Ascending aorta (tissue), 2 donors: ENCODE measurements around the gene IL20RA. TPM values are rescaled to one million over a fixed set of nuclear protein-coding genes. Genes with fewer than 3 reads are reported as not detected.

ENCODE experiments used
- DNase-seq, 2 donors: peaks; one replicate each; pipeline ENCODE4 v3.0.0-alpha.2; 2019; ENCODE audit warnings: low spot score in 2 of 2
- H3K27ac ChIP-seq, 2 donors: fragments of 200-600 bp; sonication (generic); one replicate each; pipeline ENCODE4 v1.5.1; 2016 to 2017; ENCODE audit warnings: mild to moderate bottlenecking in 1 of 2
- H3K27me3 ChIP-seq: fragments of 200-600 bp; sonication (generic); one replicate; pipeline ENCODE4 v1.5.1; 2017
- H3K36me3 ChIP-seq, 2 donors: fragments of 200-600 bp; sonication (generic); one replicate each; pipeline ENCODE4 v1.5.1; 2016
- H3K4me1 ChIP-seq, 2 donors: fragments of 200-600 bp; sonication (generic); one replicate each; pipeline ENCODE4 v1.5.1; 2016 to 2017; ENCODE audit warnings: mild to moderate bottlenecking in 1 of 2
- H3K4me3 ChIP-seq, 2 donors: fragments of 200-600 bp; sonication (generic); one replicate each; pipeline ENCODE4 v1.5.1; 2016 to 2017; ENCODE audit warnings: mild to moderate bottlenecking in 1 of 2
- H3K9me3 ChIP-seq, 2 donors: fragments of 200-600 bp; sonication (generic); one replicate each; pipeline ENCODE4 v1.5.1; 2016
- intact Hi-C: fragments of 100-400 bp; cut with DNase I; formaldehyde crosslinking; loops from one replicate; pipeline ENCODE4 v1.15.1; 2023
- total RNA-seq: library from RNA; depleted of rRNA; stranded (reverse); fragments of >200 nt; gene quantifications from one replicate; pipeline ENCODE4 v1.1.0, GENCODE V29; 2016
- TF ChIP-seq, protein P1 (sequence below), 3 experiments: fragments of 200-600 bp in 2 of 3; fragments of 450-650 bp in 1 of 3; sonication (generic) in 2 of 3; IDR thresholded peaks; one replicate each; pipeline ENCODE4 v1.5.1; 2016 to 2019; ENCODE audit warnings: antibody characterized with exemption in 3 of 3, mild to moderate bottlenecking in 1 of 3, moderate library complexity in 1 of 3

IL20RA gene
- total RNA-seq, 1 donor from 2014 or later: not detected

DNA sequence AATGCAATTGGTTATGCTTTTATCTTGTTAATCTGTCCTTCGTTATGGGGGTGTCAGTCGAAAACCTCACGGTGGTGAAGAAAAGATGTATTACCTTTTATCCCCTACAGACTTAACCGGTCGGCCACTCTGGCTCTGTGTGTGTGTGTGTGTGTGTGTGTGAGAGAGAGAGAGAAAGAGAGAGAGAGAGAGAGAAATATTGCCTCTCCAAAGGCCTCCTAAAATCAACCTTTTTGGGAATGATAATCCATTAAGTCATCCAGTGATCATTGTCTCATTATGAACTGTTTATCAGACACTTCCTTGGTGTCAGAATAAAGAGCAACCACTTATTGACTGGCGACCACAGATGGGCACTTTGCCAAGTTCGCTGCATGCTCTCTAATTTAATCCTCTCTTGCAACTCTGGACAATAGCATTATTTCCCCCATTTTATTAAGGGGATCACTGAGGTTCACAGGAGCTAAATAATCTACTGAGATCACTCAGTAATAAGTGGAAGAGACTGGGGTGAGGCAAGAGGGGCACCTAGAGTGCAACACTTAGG, 92.0 kb downstream of the IL20RA start:
- no peak overlapping the region for H3K27ac ChIP-seq
- TF ChIP-seq, protein P1, sequence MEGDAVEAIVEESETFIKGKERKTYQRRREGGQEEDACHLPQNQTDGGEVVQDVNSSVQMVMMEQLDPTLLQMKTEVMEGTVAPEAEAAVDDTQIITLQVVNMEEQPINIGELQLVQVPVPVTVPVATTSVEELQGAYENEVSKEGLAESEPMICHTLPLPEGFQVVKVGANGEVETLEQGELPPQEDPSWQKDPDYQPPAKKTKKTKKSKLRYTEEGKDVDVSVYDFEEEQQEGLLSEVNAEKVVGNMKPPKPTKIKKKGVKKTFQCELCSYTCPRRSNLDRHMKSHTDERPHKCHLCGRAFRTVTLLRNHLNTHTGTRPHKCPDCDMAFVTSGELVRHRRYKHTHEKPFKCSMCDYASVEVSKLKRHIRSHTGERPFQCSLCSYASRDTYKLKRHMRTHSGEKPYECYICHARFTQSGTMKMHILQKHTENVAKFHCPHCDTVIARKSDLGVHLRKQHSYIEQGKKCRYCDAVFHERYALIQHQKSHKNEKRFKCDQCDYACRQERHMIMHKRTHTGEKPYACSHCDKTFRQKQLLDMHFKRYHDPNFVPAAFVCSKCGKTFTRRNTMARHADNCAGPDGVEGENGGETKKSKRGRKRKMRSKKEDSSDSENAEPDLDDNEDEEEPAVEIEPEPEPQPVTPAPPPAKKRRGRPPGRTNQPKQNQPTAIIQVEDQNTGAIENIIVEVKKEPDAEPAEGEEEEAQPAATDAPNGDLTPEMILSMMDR (IDR thresholded peaks at IDR 0.05): no peak
- no peaks in the 10 kb centered on the region for H3K27me3 ChIP-seq
- H3K9me3 ChIP-seq: no peaks in the 10 kb centered on the region
- no peak for DNase-seq
- no peak overlapping the region for H3K4me3 ChIP-seq
- no peaks in the 10 kb centered on the region for H3K36me3 ChIP-seq
- no peaks in the 10 kb centered on the region for H3K4me1 ChIP-seq
- intact Hi-C loops: no loop called here

DNA sequence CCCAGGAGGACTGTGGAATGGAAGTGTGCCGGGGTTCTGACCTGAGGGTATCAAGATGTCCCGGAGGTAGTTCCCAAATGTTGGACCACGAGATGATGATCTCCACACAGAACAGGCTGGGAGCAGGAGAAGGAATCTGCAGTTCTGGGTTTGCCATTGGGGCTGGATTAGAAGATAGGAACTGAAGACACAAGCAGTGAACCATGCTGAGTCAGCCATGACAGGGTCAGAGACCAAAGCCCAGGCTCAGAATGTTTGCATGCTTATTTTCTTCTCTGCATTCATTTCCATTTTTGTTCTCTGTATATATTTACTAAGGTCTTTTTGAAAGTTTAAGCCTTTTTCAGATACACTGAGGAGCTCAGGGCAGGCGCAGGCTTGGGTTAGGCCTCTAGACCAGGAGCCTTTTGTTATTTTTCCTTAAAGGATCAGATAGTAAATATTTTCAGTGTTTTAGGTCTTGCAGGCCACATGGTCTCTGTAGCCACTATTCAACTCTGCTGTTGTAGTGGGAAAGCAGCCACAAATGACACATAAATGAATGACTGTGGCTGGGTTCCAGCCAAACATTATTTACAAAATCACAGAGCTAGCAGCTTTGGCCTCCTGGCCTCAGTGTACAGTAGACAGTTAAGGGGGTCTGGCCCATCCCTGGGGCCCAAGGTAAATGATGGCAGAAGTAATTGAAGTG, 94.2 kb downstream of the IL20RA start:
- intact Hi-C loops: no loop called here
- DNase-seq: no peak
- Histone ChIP-seq H3K27ac (no peak overlapping the region), H3K36me3 (no peaks in the 10 kb centered on the region), H3K27me3 (no peaks in the 10 kb centered on the region), H3K4me1 (no peaks in the 10 kb centered on the region), H3K4me3 (no peak overlapping the region), H3K9me3 (no peaks in the 10 kb centered on the region)
- TF ChIP-seq, protein P1 (IDR thresholded peaks at IDR 0.05): no peak

Other genes starting within 250 kb of the IL20RA start
- 10.5 TPM for gene PEX7, start 222.4 kb downstream of the IL20RA start, total RNA-seq
- gene SLC35D3, start 122.7 kb downstream of the IL20RA start, total RNA-seq: not detected
- gene IL22RA2, start 128.7 kb upstream of the IL20RA start, total RNA-seq: not detected
- 47.7 TPM for gene IFNGR1, start 174.4 kb upstream of the IL20RA start, total RNA-seq